GM19043 (cell line): ENCODE measurements around the gene INO80.
"Not testable (repeated sequence)": the region's sequence is repeated elsewhere in the genome, so short reads cannot be mapped to it uniquely, and the experiment has no call there.

Experiments
- ATAC-seq: cut with Tn5 transposase; IDR thresholded peaks from one replicate; pipeline ENCODE4 v1.9.1; 2021; ENCODE audit warnings: low read depth; ENCODE audit not compliant: unreplicated experiment

INO80 gene

DNA sequence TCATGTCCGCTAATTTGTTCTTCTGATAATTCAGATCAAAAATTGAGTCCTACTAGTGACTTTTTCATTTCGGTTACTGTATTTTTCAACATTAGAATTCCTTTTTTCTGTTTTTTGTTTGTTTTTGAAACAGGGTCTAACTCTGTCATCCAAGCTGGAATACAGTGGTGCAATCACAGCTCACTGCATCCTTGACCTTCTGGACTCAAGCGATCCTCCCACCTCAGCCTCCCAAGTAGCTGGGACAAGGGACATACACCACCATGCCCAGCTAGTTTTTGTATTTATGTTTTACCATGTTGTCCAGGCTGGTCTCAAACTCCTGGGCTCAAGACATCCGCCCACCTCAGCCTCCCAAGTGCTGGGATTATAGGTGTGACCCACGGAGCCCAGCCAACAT, 8.0 kb upstream of the INO80 start:
- ATAC-seq = no peak

DNA sequence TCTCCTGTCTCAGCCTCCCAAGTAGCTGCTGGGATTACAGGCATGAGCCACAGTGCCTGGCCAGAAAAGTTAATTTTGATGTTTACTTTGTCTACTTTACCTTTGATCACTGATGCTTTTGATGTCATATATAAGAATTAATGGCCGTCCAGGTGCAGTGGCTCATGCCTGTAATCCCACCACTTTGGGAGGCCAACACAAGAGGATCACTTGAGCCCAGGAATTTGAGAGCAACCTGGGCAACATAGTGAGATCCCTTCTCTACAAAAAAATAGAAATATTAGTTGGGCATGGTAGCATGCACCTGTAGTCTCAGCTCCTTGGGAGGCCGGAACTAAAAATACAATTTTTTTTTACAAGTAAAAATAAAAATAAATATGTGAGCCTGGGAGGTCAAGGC, 6.8 kb upstream of the INO80 start:
- no peak for ATAC-seq

DNA sequence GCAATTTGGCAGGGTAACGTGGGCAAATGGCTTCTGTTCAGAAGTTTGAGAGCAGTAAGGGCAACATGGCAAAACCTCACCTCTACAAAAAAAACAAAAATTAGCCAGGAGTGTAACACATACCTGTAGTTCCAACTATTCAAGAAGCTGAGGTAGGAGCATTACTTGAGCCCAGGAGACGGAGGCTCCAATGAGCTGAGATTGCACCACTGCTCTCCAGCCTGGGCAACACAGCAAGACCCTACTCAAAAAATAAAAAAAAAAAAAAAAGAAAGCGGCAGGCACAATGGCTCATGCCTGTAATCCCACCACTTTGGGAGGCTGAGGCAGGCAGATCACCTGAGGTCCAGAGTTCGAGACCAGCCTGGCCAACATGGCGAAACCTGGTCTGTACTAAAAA, 5.9 kb upstream of the INO80 start:
- no peak for ATAC-seq

DNA sequence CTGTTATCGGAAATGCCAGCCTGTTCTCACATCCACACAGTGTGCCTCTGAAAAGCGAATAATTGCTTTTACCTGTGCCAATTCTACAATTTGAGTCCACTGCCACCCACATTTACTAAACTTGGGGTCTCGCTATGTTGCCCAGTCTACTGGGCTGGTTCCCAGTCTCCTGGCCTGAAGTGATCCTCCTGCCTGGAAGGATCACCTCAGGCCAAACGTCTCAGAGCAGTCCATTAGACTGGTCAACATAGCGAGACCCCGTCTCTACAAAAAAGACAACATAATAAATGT, 827 bp upstream of the INO80 start:
- no peak for ATAC-seq

DNA sequence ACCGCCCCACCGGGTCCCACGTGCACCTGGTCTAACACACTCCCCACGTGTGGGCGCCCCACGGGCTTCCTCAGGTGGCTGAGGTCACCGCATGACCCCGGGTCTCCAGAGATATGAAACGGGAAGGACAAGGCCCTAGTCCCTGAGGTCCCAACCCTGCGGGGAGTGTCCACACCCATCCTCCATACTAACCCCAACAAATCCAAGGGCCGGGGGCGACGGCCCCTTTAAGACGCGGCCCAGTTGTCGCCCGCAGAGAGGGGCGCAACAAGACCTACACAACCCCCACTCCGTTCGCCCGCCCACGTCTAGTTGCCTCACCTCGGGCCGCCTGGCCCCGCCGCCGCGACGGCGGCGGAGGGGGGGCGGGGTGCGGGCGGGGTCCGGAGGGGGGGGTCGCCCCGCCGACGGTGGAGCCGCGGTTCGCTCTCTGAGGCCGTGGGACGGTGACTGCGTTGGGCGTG, 396 bp downstream of the INO80 start:
- peak; percentile 24 for ATAC-seq

DNA sequence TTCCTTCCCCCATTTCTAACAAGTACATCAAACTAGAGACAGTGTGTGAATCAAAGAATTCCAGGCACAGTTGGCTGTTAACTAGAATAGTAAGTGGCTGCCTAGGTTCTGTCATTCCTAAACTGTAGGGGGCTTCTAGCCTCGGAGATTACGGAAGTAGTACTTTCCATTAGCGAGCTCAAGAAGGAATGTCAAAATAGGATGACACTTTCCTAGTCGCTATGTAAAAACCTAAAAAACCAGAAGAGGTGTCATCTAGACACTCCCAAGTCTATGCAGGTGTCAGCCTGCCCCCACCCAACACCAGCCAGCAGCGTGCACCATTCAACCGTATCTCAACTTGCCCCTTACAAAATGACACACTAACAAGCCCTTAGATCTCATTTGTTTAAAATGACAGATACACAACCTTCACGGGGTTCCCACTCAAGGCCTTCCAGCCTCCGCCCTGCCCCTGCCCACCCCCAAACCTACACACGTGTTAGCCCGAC, 874 bp downstream of the INO80 start:
- ATAC-seq = peak; percentile 30

DNA sequence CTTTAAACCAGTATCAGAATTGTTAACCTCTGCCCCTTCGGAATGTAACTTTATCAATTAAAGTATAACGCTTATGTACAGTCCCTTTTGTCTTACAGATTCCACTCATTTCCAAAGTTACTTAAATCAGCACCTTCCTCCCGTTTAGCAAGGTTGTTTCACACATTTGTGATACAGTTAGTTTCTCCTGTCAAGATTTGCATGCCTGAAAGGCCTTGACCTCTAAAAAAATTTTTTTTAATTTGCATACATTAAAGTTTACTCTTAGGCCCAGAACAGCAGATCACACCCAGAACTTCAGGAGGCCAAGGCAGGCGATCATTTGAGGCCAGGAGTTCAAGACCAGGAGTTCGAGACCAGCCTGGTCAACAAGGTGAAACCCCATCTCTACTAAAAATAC, 9.1 kb downstream of the INO80 start:
- no peak for ATAC-seq

DNA sequence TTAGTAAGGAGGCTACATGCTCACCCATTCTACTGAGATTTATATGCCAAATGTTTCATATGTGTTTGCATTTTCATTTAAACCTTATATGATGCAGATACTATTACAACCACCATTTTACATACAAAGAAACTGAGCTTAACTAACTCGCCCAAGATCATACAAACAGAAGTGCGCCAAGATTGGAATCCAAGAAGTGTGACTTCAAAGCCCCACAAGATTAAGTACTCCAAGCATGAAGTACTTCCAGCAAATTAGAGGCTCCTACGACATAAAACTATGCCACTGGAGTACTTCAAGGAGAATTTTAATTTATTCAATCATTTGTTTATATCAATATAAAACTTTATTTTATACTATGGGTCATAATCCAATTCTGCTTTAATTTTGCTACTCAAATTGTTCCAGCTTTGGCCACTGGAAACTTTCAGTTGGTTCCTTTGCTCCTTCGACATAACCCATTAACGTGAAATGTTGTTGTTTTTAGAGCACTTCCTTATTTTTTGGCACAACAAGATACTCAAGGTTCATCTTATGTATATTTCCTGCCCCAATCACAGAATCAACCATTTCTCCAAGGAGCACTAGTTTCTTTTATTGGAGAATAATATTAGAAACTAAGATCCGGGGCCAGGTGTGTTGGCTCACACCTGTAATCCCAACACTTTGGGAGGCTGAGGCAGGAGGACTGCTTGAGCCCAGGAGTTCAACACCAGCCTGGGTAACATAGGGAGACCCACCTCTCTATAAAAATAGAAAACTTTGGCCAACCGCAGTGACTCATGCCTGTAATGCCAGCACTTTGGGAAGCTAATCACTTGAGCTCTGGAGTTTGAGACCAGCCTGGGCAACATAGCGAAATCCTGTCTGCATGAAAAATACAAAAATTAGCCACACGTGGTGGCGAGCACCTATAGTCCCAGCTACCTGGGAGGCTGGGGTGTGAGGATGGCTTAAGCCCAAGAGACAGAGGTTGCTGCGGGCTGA, 10.4 kb downstream of the INO80 start:
- ATAC-seq = no peak

DNA sequence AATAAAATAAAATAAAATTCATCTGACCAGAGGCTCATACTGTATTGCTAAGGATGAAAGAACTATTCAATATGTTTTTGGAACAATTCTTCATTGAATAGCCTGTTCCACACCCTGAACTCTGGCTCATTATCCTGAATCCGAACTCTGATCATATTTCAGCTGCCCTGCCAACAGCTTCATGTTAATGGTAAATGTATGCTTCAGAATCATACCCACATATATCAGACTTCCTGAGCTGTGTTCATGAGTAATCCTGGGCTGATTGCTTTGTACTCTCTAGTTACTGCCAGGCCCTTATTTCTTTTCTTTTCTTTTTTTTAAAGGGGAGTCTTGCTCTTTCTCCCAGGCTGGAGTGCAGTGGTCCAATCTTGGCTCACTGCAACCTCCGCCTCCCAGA, 11.8 kb downstream of the INO80 start:
- no peak for ATAC-seq

DNA sequence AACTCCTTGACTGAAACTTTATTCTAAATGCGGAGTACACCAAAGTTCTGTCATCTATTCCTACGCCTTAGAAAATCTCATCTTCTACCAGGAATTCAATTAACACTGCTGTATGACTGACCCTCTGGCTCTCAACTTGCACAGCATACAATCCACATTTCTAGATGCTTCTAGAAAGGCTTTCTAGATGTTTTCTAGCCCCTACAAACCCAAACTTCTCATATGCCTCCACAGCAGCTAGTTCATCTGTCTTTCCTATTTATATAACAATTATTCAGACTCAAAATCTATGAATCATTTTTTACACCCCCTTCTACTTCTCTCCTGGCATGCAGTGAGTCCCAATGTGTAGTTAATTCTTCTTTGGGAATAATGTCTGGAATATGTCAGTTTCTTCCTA, 13.2 kb downstream of the INO80 start:
- no peak for ATAC-seq

DNA sequence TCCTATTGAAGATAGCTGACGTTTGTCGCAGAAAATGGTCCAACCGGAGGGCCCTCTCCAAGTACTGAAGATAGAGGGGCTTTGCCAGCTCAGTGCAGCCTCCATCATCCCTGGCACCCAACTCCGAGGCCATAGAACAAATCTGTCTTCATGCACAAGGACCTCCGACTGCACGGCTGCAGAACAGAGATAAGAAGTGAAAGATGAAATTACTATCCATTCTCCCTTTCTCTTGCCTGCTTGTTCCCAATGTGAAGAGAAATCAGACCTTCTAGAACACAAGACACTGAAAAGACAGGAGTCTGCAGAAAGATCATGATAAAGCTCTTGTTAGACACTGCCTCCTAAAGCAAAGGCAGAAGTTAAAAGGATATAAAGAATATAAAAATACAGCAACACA, 19.9 kb downstream of the INO80 start:
- no peak for ATAC-seq

DNA sequence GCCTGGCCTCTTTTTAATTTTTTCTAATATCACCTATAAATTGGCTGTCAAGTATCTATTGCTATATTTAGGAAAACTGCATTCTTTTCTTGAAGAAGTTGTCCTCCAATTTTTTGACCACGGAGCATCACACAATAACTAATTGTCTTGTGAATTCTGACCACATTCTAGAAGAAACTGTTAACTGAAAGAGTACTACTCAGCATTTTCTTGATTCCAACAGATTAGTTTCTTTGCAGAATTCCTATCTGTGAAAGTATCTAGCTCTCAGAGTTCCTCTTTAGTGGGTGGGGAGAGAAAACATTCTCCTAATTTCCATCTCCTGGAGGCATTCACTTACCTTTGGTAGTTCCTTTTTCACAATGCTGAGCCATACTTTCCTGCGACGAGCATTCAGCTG, 31.1 kb downstream of the INO80 start:
- ATAC-seq = no peak

DNA sequence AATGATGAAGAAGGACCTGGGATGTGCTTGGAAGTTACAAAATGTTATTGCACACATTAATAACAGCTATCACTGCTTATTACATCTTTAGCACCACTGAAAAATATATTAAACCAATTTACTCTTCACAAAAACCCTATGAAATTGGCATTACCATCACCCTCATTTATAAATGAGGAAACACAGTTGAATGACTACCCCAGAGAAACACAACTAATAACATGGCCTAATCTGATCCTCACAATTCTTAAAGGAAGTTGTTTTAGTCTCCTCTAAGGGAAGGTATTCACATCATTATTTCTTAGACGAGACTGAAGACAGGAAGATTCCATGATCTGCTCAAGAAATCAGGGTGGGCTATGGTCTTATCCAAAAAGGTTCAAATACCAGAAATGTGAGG, 35.9 kb downstream of the INO80 start:
- ATAC-seq = no peak

DNA sequence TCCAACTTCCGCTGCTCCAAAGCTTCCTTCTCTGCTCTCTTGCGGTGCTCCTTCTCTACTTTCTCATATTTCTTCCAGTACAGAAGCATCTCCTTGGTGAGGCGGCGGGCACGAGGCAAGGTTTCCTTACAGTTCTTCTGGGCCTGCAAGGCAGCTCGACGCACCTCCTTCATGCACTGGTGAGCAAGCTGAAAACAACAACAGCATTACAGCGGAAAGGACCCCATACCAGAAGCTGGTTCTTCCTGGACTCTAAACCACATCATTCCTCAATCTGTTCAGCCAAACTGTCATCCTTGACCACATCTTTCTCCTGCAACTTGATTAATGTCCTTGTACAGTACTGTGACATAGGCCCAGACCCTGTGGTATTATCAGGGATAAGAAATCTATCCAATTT, 36.4 kb downstream of the INO80 start:
- no peak for ATAC-seq

DNA sequence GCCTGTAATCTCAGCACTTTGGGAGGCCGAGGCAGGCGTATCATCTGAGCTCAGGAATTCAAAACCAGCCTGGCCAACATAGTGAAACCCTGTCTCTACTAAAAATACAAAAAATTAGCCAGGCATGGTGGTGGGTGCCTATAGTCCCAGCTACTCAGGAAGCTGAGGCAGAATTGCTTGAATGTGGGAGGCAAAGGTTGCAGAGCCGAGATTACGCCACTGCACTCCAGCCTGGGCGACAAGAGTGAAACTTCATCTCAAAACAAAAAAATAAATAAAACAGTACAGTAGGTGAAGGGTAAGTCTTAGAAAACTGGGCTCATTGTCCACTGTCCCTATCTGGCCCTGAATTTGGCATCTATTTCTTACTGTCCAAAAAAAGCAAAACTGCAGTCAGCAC, 37.2 kb downstream of the INO80 start:
- ATAC-seq = not testable (repeated sequence)

DNA sequence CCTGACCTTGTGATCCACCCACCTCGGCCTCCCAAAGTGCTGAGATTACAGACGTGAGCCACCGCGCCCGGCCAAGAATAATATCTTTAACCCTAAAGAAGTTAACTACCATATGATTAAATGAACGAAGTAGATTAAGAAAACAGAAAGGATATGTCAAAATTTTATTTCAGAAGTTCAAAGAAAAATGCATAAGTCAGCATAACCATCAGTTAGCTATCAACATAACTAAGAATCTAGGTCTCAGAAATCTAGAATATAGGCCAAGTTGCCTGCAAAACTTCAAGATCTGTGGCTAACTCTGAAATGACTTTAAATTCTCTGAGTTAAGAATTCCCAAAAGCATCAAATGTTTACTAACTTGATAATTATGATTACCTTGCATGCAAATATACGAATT, 38.0 kb downstream of the INO80 start:
- ATAC-seq = no peak

DNA sequence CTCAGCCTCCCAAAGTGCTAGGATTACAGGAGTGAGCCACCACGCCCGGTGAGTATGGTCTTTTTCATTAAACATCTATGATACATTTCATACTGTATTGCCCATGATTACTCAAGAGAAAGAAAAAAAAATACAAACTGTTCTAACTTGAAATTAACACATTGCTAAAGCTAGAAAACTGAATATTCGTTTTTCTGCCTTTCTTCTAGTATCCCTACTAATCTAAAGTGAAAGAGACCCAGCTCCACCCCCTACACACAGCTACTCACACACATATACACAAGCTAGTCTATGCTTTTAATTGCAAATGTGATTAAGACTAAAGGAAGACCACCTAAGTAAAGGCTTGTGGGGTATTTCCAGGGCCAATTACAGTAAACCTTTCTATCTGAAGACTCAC, 43.1 kb downstream of the INO80 start:
- no peak for ATAC-seq

DNA sequence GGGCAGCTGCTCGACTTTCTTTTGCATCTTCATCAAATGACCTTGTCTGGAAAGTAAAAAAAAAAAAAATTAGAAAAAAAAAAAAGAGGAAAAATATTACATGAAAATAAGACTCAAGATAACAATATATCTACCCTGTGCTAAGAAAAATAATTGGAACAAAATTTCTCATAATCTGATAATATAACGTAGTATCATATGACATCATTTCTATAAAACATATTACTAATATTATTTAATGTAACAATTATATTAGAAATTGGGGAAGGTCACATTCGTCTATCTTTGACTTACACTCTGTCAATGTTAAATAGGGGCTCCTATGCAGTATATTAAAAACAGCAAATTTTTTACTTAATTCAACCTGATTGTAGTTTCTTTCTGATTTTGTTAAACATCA, 44.1 kb downstream of the INO80 start:
- no peak for ATAC-seq

DNA sequence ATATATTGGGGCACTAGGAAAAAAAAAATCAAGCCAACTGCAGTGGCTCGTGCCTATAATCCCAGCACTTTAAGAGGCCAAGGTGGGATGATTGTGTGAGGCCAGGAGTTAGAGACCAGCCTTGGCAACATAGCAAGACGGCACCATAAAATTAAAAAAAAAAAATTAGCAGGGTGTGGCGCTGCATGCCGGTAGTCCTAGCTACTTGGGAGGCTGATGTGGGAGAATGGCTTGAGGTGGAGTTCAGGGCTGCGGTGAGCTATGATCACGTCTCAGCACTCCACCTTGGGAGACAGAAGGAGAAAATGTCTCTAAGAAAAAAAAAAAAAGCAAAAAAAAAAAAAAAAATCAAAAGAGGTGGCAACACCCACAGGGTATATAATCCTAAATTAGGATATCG, 49.6 kb downstream of the INO80 start:
- ATAC-seq = no peak

DNA sequence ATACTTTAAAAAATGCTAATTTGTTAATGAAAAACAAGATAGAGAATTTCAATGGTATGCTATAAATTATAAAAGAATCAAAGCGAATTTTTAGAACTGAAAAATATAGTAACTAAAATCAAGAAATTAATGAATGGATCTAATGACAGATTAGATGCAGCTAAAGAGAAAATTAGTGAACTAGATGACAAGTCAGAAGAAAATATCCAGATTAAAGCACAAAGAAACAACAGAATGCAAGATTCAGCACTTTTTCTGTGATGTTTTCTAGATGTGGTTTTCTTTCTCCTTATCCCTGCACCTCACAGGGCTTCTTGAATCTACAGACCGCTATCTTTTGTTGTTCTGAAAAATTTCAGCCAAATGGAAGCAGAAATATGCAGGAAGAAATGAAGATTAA, 54.4 kb downstream of the INO80 start:
- no peak for ATAC-seq

DNA sequence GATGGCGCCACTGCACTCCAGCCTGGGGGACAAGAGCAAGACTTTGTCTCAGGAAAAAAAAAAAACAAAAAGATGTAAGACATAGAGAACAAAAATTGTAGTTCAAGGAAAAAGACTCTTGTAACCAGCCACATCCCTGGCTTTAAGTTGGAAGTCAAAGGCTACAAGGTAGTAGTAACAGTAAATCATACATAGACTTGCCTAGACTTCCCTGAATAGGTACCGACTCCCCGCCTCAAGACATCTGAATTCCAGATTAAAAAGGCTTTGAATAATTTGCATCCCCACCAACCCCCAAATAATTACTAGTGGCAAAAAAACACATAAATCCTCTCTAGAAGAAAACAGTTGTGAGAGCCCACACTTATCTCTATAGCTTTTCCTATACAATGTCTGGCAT, 55.6 kb downstream of the INO80 start:
- no peak for ATAC-seq

DNA sequence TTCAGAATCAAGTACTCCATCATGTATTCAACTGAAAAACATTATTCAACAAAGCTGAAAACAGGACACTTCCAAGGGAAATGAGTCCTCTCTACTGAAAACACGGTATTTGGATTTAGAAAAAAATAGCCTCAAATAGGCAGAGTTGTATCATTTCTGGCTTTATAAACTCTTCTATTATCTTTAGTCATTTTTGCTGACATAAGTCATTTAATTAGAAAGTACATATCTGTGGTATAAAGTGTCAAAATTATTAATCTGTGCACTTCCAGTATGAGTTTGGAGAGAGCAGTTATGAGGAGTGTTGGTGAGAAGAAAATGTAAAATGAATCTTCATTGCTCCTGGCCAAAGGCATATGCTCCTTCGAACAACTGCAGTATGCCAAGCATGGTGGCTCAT, 59.3 kb downstream of the INO80 start:
- ATAC-seq = no peak

DNA sequence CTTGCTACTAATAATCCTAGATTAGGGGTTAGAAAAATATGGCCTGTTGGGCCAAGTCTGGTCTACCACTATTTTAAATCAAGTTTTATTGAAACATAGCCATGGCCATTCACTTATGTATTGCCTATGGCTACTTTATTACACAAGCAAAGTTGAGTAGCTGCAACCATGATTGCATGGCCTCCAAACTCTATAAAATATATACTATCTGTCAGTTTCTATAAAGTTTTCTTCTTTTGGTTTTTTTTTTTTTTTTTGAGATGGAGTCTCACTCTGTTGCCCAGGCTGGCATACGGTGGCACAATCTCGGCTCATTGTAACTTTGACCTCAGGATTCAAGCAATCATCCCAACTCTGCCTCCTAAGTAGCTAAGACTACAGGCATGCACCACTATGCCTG, 60.4 kb downstream of the INO80 start:
- ATAC-seq = no peak
